GM12878 (cell line): ENCODE measurements around the gene SUSD6. TPM values are rescaled to one million over a fixed set of nuclear protein-coding genes. Genes with fewer than 3 reads are reported as not detected.

ENCODE experiments used
- ATAC-seq: fragments of 200-7000 bp; cut with Tn5 transposase; 3 replicates; pipeline ENCODE4 v1.9.1; 2020; ENCODE audit warnings: mild to moderate bottlenecking, moderate library complexity
- BruUV-seq: library from RNA; stranded (reverse); fragments of 400-500 nt; replicated peaks from 2 replicates; lab custom pipeline; 2021; lab: Mats Ljungman, UMichigan
- CTCF ChIA-PET: fragments of 300-600 bp; sonication (Branson Sonifier 250); formaldehyde crosslinking; extraction: SDS; loops from one replicate; lab custom pipeline; 2021; ENCODE audit warnings: inconsistent platforms; lab: Yijun Ruan, JAX
- POLR2A ChIA-PET: fragments of 350-600 bp; formaldehyde crosslinking; extraction: SDS; loops from one replicate; lab custom pipeline; 2021; ENCODE audit warnings: inconsistent platforms; lab: Charles Lee
- RAD21 ChIA-PET: fragments of 300-600 bp; sonication (Branson Sonifier 250); formaldehyde crosslinking; loops from one replicate; lab custom pipeline; 2023; ENCODE audit warnings: antibody characterized with exemption; ENCODE audit not compliant: unreplicated experiment; lab: Charles Lee
- SMC1A ChIA-PET: fragments of 300-600 bp; sonication (Branson Sonifier 250); formaldehyde crosslinking; loops from one replicate; lab custom pipeline; 2023; ENCODE audit not compliant: unreplicated experiment, uncharacterized antibody; lab: Charles Lee
- DNase-seq: peaks from one replicate; pipeline ENCODE4 v3.0.0-alpha.2; 2011; ENCODE audit warnings: low read depth, low spot score
- FAIRE-seq: peaks from 3 replicates; lab custom pipeline; 2011; peaks lifted over from hg19 to GRCh38; lab: Jason Lieb, UNC
- H2AFZ ChIP-seq: 2 replicates; pipeline ENCODE4 v1.6.0; 2011; ENCODE audit warnings: low read depth, low read length, control low read depth; ENCODE audit not compliant: control insufficient read depth
- H3K27ac ChIP-seq: 2 replicates; pipeline ENCODE4 v1.5.1; 2011; ENCODE audit warnings: control low read depth; ENCODE audit not compliant: control insufficient read depth, insufficient read depth
- H3K27me3 ChIP-seq, 2 experiments: replicated peaks in 1 of 2; 2 replicates each; pipeline versions ENCODE4 v1.6.0 to v1.6.1; 2011; ENCODE audit warnings: low read length in 1 of 2; ENCODE audit not compliant: control insufficient read depth in 2 of 2, insufficient read depth in 2 of 2
- H3K36me3 ChIP-seq, 2 experiments: 2 replicates each; pipeline ENCODE4 v1.5.1; 2011; ENCODE audit warnings: low read length in 1 of 2; ENCODE audit not compliant: control insufficient read depth in 2 of 2, insufficient read depth in 2 of 2
- H3K4me1 ChIP-seq: 2 replicates; pipeline ENCODE4 v1.6.1; 2011; ENCODE audit warnings: mild to moderate bottlenecking, low read length, moderate library complexity, mixed read lengths; ENCODE audit not compliant: control insufficient read depth, insufficient read depth
- H3K4me2 ChIP-seq: 2 replicates; pipeline ENCODE4 v1.6.0; 2011; ENCODE audit warnings: control low read depth; ENCODE audit not compliant: control insufficient read depth, insufficient read depth
- H3K4me3 ChIP-seq: fragments of 200-600 bp; sonication (generic); 2 replicates; pipeline ENCODE4 v1.5.1; 2016
- H3K79me2 ChIP-seq: 2 replicates; pipeline ENCODE4 v1.6.0; 2011; ENCODE audit warnings: low read length; ENCODE audit not compliant: control insufficient read depth, insufficient read depth
- H3K9ac ChIP-seq: 2 replicates; pipeline ENCODE4 v1.8.0; 2011; ENCODE audit warnings: low read length, control low read depth, mixed read lengths; ENCODE audit not compliant: control insufficient read depth, insufficient read depth
- H3K9me3 ChIP-seq: replicated peaks from 3 replicates; pipeline ENCODE4 v1.5.1; 2011; ENCODE audit warnings: mild to moderate bottlenecking, low read length; ENCODE audit not compliant: control insufficient read depth, insufficient read depth
- H4K20me1 ChIP-seq: 2 replicates; pipeline ENCODE4 v1.6.0; 2011; ENCODE audit not compliant: control insufficient read depth, insufficient read depth
- E4F1 ChIP-seq: fragments of 450-650 bp; IDR thresholded peaks from 2 replicates; pipeline ENCODE4 v1.6.1; 2018; ENCODE audit warnings: borderline replicate concordance, mild to moderate bottlenecking; ENCODE audit not compliant: partially characterized antibody
- KAT2A ChIP-seq: conservative IDR thresholded peaks from 2 replicates; pipeline ENCODE4 v1.6.1; 2011; ENCODE audit warnings: low read depth, low read length; ENCODE audit not compliant: control insufficient read depth
- PAX5 ChIP-seq: IDR thresholded peaks from 2 replicates; pipeline ENCODE4 v1.6.1; 2011; ENCODE audit warnings: low read depth, low read length, borderline replicate concordance
- WGBS: methylation state at CpG from one replicate; pipeline ENCODE4 v1.1.6; 2016; ENCODE audit warnings: low lambda C conversion rate; ENCODE audit not compliant: insufficient replicate concordance, insufficient coverage; ENCODE audit errors: missing lambda C conversion rate; 5-methylcytosine and 5-hydroxymethylcytosine counted together
- in situ Hi-C: fragments of 300-500 bp; cut with MboI; formaldehyde crosslinking; loops from 9 replicates; pipeline ENCODE4 v1.14.3; 2018; ENCODE audit warnings: mixed read lengths
- intact Hi-C: fragments of 100-400 bp; cut with micrococcal nuclease; formaldehyde crosslinking; loops from one replicate; pipeline ENCODE4 v1.14.2; 2022; ENCODE audit not compliant: unreplicated experiment
- polyA plus RNA-seq, 11 experiments: library from polyadenylated mRNA; depleted of rRNA in 4 of 11; unstranded in 6 of 11; stranded (reverse) in 5 of 11; fragments of >200 nt; fragmentation: Nextera tagmentation in 4 of 11; fragmentation: Illumina TruSeq in 1 of 11; extraction: Ambion mirVana in 4 of 11; extraction: Trizol in 1 of 11; gene quantifications; 1 replicate in 1 of 11; 2 replicates in 10 of 11; pipeline versions ENCODE4 v1.2.1 to v1.2.3, GENCODE V29; 2011 to 2016; ENCODE audit warnings: inconsistent platforms in 2 of 11, missing spikeins in 2 of 11, low read depth in 1 of 11
- total RNA-seq, 4 experiments: library from RNA; depleted of rRNA in 3 of 4; stranded (reverse); fragments of >200 nt in 3 of 4; fragmentation: Illumina TruSeq in 1 of 4; extraction: Trizol in 1 of 4; gene quantifications; 2 replicates each; pipeline versions ENCODE4 v1.2.1 to v1.2.3, GENCODE V29; 2013 to 2021

SUSD6 gene
- total and polyA plus RNA-seq, 10 of the 15 experiments (the other 5 are each of a cell fraction or from before 2014, with no cell fraction given): 6.6 to 39.8 (median 20.2) TPM

- SMC1A ChIA-PET: interaction anchor here (1.3 to 17.8 kb wide), 5 partner anchors 14 to 63 kb away, joined by 5 to 336 read pairs (median 30); no protein-coding TSS in a partner anchor
- ATAC-seq (no peak), DNase-seq (no peak), FAIRE-seq (no peak)
- Histone ChIP-seq H3K9ac (no peak overlapping the region), H3K4me2 (no peak overlapping the region; the same call in 1 of the 2 replicates), H3K4me3 (no peak overlapping the region), H4K20me1 (no peaks in the 10 kb centered on the region), H3K27me3 (no peaks in the 10 kb centered on the region), H2AFZ (no peak overlapping the region), H3K36me3 (peaks cover 0 to 6% of the 10 kb centered on the region in 2 experiments; a peak in 3 of 4 replicates), H3K9me3 (no peaks in the 10 kb centered on the region), H3K4me1 (peaks cover 79% of the 10 kb centered on the region), H3K27ac (peak overlapping the region; percentile 56), H3K79me2 (peaks cover 98% of the 10 kb centered on the region)
- TF ChIP-seq PAX5 (no peak), E4F1 (no peak), KAT2A (no peak)
- intact Hi-C loops (no loop called here), in situ Hi-C loops (no loop called here)
- 71% methylated on average over 4 of the region's 4 CpGs for WGBS
- RAD21 ChIA-PET: interaction anchor here (0.8 to 4.3 kb wide), 6 partner anchors 8 to 38 kb away, joined by 3 to 59 read pairs (median 11); partner anchors contain the start of gene SUSD6
- POLR2A ChIA-PET: interaction anchor here (0.6 to 4.5 kb wide), 4 partner anchors 14 to 45 kb away, joined by 3 to 40 read pairs (median 10); no protein-coding TSS in a partner anchor
- CTCF ChIA-PET: interaction anchor here (1.4 to 2.3 kb wide), 5 partner anchors 15 to 27 kb away, joined by 3 to 11 read pairs (median 5); no protein-coding TSS in a partner anchor
- BruUV-seq: no TSS peak
Observed at GRCh38 chr14:69631509-69631908, 20.1 kb downstream of the SUSD6 start.
